CMK (cell line): ENCODE results near the gene GLA.

Source experiments
- DNase-seq: peaks from one replicate; pipeline ENCODE4 v3.0.0-alpha.2; 2010; ENCODE audit warnings: low read depth

GLA gene

DNA sequence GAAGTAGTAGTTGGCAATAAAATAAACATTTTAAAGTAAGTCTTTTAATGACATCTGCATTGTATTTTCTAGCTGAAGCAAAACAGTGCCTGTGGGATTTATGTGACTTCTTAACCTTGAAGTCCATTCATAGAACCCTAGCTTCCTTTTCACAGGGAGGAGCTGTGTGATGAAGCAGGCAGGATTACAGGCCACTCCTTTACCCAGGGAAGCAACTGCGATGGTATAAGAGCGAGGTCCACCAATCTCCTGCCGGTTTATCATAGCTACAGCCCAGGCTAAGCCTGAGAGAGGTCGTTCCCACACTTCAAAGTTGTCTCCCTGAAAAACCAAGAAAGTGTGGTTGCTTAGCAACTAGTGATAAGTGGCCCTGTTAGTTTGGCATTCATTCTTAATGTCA lies 9.9 kb downstream of the GLA start:
- no peak for DNase-seq

DNA sequence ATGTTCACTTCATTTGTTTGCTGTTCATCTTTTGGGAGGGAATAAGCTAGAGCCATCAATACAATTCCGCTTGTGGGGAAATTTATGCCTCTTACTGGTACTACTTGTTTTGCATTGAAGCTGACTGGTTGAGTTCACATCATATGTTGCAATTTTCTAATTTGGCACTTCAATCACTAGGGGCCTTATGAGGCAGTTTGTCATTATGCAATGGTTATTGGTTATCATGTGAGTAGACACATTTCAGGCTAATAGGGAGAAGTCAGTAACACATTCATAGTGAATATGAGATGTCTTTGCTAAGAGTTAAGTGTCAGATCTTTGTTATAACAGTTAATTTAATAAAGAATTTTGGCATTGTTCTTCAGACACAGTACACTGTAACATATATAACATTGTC lies 11.9 kb downstream of the GLA start:
- no peak for DNase-seq

DNA sequence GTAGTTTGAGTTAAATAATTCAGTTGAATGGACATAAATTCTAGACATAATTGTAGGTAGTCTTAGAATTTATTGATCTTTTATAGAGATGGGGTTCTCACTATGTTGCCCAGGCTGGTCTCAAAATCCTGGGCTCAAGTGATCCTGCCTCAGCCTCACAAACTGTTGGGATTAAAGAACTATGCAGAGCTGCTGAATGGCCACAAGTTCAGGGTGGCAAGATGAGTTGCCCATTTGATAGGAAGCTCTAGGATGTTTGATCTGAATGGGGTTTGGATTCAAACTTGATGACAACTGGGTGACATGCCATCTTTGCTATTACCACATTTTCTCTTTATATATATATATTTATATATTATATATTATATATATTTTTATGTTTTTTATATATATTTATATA lies 13.4 kb downstream of the GLA start:
- no peak for DNase-seq

DNA sequence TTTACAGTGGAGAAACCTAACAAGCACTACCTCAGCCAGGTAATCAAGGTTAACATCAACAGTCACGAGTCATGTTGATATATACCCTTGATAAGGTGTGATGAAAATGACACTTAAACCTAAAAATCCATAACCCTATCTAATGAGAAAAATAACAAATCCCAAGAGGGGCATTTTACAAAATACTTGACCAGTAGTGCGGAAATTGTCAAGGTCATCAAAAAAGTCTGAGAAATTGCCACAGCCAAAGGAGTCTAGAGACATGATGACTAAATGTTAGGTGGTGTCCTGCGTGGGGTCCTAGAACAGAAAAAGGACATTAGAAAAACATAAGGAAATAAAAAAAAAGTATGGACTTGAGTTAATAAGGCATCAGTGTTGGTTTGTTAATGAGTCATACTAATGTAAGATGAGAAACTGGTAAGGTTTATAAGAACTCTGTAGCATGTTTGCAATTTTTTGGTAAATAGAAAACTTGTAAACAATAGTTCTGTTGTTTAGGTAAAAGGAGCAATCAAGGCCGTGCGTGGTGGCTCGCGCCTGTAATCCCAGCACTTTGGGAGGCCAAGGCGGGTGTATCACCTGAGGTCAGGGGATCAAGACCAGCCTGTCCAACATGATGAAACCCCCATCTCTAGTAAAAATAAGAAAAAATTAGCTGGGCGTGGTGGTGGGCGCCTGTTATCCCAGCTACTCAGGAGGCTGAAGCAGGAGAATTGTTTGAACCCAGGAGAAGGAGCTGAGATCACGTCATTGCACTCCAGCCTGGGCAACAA lies 14.0 kb downstream of the GLA start:
- DNase-seq: no peak

DNA sequence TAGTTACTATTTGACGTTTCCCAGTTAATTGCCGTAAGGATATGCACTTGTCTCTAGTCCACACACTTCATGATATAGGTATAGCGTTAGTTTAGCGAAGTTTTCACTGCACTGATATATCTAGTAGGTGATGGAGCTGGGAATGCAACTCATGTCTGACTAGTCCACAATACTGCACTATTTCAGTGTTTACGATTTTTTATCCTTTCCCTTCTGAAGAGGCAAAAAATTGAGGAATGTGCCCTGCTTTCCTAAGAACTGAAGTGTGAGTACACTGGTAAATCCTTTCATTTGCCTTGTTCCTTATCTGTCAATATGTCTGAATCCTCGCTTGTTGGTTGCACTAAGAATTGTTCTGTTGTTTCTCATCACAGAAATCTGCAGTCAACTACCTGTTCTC lies 15.9 kb downstream of the GLA start:
- no peak for DNase-seq

DNA sequence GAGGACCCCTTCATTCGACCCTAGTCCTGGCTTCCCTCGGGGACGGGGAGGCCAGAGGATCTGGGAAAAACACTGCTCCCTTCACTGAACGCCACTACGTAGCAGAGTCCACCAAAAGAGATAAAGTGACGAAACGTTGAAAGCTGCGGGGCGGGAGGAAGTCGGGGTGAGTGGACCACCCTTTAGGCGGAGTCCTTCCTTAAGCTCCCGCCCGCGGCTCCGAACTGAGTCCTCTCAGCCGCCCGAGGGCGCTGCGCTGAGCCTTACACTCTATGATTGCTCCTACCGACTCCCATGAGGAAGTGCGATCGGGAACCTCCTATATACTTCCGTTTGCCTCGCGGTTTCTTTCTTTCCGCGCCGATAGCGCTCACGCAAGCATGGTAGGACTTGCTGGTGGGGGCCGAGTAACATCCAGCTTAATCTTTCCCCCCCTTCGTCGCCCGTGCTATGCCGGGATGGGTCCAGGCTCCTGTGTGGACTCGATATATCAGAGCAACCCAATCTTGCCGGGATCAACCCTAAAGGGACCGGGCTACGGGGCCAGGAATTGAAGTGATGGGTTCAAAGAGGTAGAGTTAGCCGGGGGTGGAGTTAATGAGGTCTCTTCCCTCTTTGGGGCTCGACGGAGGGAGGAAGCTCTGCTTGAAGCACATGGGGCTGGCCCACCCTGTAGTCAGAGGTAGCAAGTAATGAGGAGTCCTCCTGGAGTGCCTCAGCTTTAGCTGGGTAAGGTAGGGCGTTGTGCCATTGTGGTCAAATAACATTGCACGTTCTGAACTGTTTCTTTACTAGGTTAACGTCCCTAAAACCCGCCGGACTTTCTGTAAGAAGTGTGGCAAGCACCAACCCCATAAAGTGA lies 16.8 kb downstream of the GLA start, which contains the start of gene RPL36A:
TSS of gene RPL36A (plus strand) at position 348 of the 862 bp plus-strand sequence. CDS start at position 381, 33 bp downstream.
- peak; percentile 86 for DNase-seq

DNA sequence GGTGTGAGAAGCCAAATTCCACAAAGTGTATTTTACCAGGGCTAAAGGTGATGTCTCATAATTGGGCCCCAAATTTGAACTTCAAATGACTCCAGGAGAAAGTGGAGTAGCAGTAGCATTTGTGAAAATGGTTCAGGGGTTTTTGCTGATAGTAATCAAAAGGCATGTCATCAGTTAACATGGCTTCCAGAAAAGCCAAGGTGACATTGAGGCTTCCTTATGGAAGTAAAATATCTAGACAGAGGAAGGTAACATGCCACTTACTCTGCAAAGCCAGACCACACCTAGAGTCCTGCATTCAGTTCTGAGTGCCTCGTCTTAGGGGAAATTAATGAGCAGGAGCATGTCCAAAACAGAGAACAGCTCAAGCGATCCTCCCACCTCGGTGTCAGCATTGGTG lies 19.1 kb downstream of the GLA start:
- DNase-seq: no peak

DNA sequence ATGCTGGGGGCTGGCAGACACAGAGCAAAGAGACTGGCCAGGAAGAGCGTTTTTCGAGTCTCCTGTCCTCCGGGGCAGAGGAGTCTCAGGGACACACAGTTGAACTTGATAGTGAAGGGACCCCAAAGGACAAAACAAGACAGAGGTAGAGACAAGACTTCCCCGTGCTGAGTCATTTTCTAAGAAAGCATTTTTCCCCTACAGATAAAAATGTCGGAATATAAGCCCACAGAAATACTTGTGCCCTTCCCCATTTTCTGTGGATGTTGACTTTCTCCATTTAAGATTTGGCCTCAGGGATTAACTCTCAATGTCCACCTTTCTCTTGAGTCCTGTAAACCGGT lies 21.2 kb downstream of the GLA start:
- no peak for DNase-seq

DNA sequence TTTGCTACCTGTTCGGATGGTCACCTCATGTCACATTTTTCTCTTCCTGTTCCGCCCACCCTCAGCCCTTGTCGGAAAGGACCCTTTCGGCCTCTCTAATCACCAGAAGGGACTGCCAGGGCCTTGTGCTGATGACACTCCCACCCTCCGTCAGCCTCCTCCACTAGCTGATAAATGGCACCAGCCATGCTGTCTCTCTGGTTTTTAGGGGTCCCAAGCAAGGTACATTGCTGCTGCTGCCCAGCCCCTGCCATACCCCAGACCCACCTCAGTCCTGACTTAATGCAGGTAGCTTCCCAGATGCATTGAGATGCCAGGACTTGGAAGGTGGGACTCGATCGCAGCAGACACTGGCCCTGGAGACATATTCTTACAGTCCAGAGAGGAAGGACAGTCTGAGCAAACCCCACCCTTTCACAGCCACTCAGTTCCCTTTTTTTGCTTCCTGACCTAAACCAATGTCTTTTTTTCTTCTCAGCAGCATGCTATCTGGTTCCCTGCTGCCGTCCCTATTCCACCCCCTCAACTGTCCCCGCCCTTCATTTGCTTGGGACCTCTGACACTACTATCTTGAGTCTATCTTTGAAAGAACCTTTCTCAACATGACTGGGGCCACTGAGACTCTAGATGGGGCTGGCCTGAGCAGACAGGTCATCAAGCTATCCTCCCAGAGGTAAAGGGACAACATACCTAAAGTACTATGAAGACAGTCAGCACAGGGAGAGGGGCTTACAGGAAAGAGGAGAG lies 21.8 kb downstream of the GLA start, which contains the start of gene BTK:
TSS of gene BTK (minus strand) at position 397 of the 747 bp plus-strand sequence. CDS start 10,907 bp downstream, outside the sequence.
- no peak for DNase-seq

DNA sequence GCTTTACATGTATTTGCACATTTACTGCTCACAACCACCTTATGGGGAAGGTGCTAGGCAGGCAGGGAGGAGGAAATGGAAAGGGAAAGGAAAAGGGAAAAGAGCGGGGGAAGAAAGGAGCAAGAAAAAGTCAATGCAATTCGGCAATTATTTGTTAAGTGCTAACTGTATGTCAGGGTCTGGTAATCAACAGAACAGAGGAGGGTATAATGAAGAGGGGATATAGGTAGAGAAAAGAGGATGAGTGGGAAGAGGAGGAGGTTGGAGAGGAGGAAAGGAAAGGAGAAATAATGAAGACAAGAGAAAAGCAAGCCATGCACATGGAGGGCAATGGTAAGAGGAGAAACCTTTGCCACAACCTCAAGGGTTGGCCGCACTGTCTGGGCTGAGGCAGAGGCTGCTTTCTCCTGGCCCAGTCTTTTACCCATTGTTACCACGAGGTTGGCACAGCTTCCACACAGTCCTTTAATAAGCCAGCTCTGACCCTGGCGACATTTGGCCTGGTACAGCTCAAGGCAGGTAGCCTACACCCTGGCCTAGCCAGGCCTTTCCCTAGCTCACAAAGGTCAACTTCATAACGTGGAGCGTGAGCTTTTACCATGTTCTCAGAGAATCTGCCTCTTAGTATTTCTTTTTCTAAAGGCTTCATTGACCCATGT lies 22.6 kb downstream of the GLA start:
- no peak for DNase-seq

DNA sequence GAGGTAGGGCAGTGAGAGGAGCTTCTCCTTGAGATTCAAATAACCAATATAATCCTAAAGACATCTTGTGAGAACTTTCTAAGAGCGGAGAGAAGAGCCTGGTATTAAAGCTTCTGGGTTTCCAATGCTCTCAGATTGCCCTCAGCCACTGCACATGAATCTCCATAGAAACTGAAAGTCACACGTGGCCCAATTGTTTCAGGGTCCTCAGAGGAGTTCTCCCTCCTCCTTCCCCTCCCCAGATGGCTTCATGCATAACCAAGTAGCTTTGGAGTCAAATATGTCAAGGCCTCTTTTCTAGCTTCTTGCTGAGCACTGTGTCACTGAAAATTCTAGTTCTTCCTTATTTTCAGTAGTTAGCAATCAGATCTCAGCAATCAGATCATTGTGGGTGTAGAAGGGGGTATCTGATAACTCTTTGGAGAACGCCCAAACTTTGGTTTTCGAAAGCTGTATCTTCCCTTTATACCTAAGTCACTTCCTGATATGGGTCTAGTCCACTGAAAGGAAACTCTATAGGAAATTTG lies 24.0 kb downstream of the GLA start:
- DNase-seq: no peak

DNA sequence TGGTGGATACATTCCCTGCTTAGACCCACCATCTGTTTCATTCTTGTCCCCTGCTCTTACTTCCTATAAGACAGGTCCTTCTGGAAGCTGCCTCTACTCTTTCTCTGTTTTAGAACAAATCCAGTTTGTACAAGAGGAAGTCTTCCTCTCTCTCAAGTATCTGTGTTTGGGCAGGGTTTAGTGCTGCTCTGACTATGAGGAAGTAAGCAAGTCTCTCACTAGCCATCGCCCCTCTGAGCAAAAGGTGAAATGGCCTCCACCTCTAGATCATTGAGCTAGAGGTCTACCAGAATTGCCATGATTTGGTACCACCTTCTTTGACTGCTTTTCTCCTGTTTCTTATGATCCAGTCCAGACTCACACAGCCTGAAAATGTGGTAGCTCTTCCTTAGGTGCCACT lies 30.2 kb downstream of the GLA start:
- no peak for DNase-seq

DNA sequence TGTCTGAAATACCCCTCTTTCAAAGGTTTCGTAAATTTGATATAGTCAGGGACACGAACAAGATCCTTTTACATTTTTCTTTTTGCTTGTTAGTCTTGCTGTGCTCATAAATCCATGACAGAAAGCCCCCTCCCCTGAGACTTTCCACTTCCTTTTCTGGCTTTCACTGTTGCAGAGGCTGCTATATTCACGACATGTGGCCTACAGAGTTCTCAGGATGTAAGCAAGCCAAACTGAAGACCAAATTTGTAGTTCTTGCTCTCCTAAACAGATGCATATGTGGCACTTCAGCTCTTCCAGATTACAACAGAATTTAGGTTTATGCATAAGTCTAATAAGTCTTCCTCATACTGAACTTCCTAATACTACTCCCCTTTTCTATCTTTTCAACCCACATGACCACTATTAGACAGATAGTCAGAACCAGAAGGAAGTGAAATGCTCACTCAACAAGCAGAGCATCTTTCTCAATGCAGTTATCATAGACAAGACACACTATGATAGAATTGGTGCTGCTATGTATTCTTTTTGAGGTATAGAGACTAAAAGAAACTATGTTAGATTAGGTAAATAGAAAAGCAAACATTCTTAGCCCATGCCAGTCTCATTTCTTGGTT lies 36.7 kb downstream of the GLA start:
- no peak for DNase-seq

DNA sequence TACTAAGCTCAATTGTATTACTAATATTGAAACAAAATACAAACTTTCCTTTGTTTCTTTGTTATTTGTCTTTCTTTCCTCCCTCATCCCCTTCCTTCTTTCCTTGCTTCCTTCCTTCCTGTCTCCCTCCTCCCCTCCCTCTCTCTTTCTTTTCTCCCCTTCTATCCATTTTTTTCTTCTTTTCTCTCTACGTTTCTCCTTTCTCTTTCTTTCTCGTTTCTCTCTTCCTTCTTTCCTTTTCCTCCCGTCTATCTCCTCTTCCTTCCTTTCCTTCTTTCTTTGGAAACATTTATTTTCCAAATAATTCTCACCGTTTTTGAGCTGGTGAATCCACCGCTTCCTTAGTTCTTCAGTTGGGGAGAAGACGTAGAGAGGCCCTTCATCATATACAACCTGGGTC lies 38.0 kb downstream of the GLA start:
- DNase-seq: no peak

DNA sequence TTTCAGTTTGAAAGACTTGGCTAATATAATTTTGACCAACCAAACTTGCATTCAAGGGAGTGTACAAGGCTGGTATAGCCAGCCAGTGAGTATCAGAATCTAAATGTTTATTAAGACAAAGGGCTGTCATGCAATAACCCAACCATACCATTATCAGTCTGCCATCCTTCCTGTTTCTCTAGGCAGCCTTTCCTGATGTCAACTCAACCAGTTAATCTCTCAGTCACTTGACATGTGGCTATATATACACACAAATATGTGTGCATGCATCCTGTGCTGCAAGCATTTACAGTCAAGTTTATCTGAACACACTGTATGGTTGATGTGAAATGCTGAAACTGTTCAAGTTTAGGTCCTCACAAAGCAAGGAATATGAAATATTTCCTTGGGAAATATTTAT lies 38.9 kb downstream of the GLA start:
- no peak for DNase-seq

DNA sequence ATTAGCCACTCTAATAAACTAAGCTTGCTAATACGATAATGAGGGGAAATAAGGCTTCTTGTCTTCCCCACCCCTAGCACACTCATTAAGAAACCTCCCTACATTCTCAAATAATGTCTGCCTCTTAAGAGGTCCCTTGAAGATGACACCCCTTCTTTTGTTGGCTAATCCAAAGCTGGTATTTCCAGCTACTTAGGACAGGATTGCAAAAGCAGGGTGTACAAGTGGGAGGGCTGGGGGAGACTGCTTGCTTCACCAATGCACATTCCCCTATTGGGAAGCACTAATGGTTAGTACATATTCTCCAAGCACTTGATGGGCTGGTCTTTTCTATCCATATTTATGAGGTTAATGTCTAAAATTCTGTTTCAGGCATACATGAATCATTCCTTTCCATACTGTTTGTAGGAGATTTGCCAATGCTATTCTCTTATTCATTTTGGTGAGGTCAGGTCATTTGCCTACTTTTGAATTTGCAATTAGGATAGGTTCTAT lies 42.4 kb downstream of the GLA start:
- no peak for DNase-seq

DNA sequence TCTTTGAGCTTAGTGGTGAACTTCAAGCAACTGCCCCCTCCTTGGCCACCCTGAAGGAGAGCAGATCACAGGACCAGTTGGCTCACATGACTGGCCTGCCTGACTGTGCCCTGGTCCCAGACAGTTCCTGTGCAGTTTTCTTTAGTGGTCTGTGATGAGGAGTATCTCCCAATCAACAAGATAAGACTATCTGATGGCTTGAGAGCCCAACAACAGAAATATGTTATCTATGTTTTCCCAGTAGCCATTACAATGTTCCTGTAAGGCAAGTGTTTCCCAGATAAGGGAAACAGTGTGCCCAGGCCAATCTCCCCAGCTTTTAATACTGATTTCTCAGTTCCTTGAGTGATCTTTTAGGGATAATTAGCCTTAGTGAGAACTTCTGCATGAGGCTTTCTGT lies 45.0 kb downstream of the GLA start:
- DNase-seq: no peak

DNA sequence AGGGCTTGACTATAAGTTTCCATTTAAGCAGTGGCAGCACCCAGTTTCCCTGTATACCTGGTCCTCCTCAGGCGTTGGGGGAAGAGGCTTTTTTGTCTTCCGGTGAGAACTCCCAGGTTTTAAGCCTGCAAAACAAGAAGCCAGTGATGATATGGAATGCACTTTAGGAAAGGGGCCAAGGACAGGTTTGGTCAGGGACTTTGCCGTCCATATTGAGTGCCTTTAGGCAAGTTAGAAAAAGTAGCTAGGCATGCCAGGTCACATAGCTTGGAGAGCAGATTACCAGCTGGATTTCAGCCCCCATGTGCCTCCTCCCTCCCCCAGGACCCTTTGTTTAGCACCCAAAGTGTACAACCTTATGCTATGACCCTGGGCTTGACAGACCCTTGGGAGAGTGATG lies 45.6 kb downstream of the GLA start:
- no peak for DNase-seq

DNA sequence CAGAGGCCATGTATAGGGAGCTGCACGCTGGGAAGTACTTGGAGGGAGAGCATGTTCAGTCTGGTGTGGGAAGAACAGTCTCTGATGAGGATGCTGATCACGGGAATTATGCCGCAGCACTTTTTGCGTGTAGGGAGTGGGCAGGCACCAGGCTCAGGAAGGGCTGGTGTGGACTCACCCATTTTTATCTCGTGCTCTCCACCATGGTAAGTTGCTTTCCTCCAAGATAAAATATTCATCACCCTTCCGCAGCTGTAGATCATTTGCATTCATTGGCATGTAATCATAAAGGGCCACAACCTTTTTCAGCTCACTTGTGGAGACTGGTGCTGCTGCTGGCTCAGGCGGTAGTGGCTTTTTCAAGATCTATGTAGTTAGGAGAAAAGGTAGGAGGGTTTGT lies 47.3 kb downstream of the GLA start:
- DNase-seq: no peak

DNA sequence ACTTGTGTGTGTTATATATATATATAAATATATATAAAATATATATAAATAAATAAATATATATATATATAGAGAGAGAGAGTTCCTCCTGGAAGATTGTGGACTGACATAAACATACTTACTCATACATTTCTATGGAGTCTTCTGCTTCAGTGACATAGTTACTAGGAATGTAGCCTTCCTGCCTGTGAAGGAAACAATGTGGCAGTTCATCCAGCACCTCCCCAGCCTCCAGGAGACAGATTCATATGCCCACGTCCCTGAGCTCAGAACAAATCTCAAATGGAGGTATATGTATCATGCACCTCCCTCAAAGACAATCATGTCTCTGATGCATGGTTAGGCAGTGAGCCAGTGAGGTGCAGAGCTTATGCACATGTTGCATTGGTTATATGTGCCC lies 47.8 kb downstream of the GLA start:
- no peak for DNase-seq

DNA sequence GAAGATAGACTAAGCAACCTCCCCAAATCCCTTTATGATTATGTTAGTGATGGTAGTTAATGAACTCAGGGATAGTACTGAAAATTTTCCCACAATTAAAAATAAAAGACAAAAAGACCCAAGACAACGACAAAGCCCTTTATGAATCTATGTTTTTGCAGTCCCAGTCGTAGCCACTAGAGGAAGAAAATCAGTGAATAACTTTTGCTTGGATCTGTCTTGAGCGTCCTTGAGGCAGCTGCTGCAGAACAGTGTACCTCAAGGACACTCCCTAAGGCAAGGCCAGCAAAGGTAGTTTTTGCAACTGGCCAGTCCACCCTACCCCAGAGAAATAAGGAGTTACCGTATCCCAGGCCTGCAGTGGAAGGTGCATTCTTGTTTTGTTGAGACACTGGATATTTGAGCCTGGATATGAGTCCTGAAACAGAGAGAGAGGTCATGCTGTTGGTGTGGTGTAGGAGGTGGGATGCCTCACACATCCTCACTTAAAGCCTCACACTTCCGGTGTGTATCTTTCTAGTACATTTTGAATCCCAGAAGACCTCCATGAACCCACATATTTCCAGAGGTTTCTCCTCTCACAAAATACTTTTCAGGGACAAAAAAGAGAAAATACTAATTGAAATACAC lies 50.4 kb downstream of the GLA start:
- no peak for DNase-seq
